ENCODE data around the gene KAT8. TPM values are rescaled to one million over a fixed set of nuclear protein-coding genes. Genes with fewer than 3 reads are reported as not detected.
A peak's percentile ranks its signal among the peaks of the same experiment; 100 is the strongest.

The KAT8 gene
- total and polyA plus RNA-seq, 10 of the 15 experiments (the other 5 are each of a cell fraction or from before 2014, with no cell fraction given) = 5.5 to 55.8 (median 39.6) TPM

GRCh38 chr16:31108035-31108793 is 9.2 kb upstream of the KAT8 start, which contains the start of gene BCKDK (continued):
- TF ChIP-seq CEBPB (IDR thresholded peaks at IDR 0.05; ENCODE audit: borderline replicate concordance in 1 of 2, low read depth in 2 of 2, low read length in 2 of 2) = no peak
- peak; percentile 68 for TF ChIP-seq NR2C1 (IDR thresholded peaks at IDR 0.05)
- peak; percentile 40; the same call in 1 of the 2 replicates for TF ChIP-seq PAX5 (IDR thresholded peaks at IDR 0.05; ENCODE audit: borderline replicate concordance, low read depth, low read length)
- no peak for TF ChIP-seq SPI1 (IDR thresholded peaks at IDR 0.05; ENCODE audit: borderline replicate concordance, insufficient read depth, low read depth, low read length)
- 0 out of 2 replicates have a peak, but pooled peaks have one; percentile 14 for TF ChIP-seq BCL11A (IDR thresholded peaks at IDR 0.05; ENCODE audit: low read depth, low read length)
- TF ChIP-seq ZZZ3 (IDR thresholded peaks at IDR 0.05; ENCODE audit: control insufficient read depth, insufficient read length, low read depth) = no peak
- TF ChIP-seq ZNF207 (IDR thresholded peaks at IDR 0.05; ENCODE audit: borderline replicate concordance) = no peak; the same call in 1 of the 2 replicates
- TF ChIP-seq RFX5 (IDR thresholded peaks at IDR 0.05; ENCODE audit: low read depth, low read length) = no peak
- TF ChIP-seq FOS (IDR thresholded peaks at IDR 0.05; ENCODE audit: borderline replicate concordance, extremely low read depth, insufficient read length) = no peak
- TF ChIP-seq DPF2 (IDR thresholded peaks at IDR 0.05) = peak; percentile 50; the same call in 1 of the 2 replicates
- TF ChIP-seq RUNX3 (IDR thresholded peaks at IDR 0.05; ENCODE audit: low read length) = peak; percentile 27; the same call in 1 of the 2 replicates
- TF ChIP-seq SRF (IDR thresholded peaks at IDR 0.05; ENCODE audit: low read depth in 2 of 2, low read length in 2 of 2) = peak in 1 of 2 experiments; percentile 43; a peak in 1 of 4 replicates
- no peak for TF ChIP-seq E2F8 (IDR thresholded peaks at IDR 0.05; ENCODE audit: low read depth, partially characterized antibody)
- TF ChIP-seq SKIL (IDR thresholded peaks at IDR 0.05; ENCODE audit: low read depth, poor library complexity, severe bottlenecking) = no peak
- TF ChIP-seq CHD1 (IDR thresholded peaks at IDR 0.05; ENCODE audit: low read depth, low read length) = peak; percentile 80; the same call in 1 of the 2 replicates
- TF ChIP-seq GABPA (IDR thresholded peaks at IDR 0.05; ENCODE audit: low read depth) = no peak
- peak; percentile 91 for TF ChIP-seq LARP7 (IDR thresholded peaks at IDR 0.05)
- no peak for TF ChIP-seq BMI1 (IDR thresholded peaks at IDR 0.05; ENCODE audit: borderline replicate concordance)
- no peak for TF ChIP-seq RELB (IDR thresholded peaks at IDR 0.05; ENCODE audit: low read depth)
- TF ChIP-seq SIX5 (IDR thresholded peaks at IDR 0.05; ENCODE audit: low read depth, low read length, severe bottlenecking) = peak; percentile 90
- TF ChIP-seq GATAD2B (conservative IDR thresholded peaks at IDR 0.05; ENCODE audit: low read depth) = peak; percentile 76
- TF ChIP-seq SREBF1 (IDR thresholded peaks at IDR 0.05; ENCODE audit: low read length) = peak; percentile 67; the same call in 1 of the 2 replicates
- no peak for TF ChIP-seq ZBED1 (IDR thresholded peaks at IDR 0.05; ENCODE audit: borderline replicate concordance)
- no peak for TF ChIP-seq MAX (IDR thresholded peaks at IDR 0.05; ENCODE audit: low read depth, low read length)
- TF ChIP-seq CHD4 (IDR thresholded peaks at IDR 0.05) = no peak

All from GM12878 (cell line).